Fibroblast of lung (primary cell): ENCODE measurements around the gene RASA4B. TPM values are rescaled to one million over a fixed set of nuclear protein-coding genes. Genes with fewer than 3 reads are reported as not detected.
A peak's percentile ranks its signal among the peaks of the same experiment; 100 is the strongest.
"Not testable (repeated sequence)": the region's sequence is repeated elsewhere in the genome, so short reads cannot be mapped to it uniquely, and the experiment has no call there.

Experiments used
- DNase-seq, 2 donors: peaks; one replicate each; pipeline versions ENCODE4 v3.0.0 to v3.0.0-alpha.2; 2010; ENCODE audit warnings: low read depth in 2 of 2
- H2AFZ ChIP-seq: 2 replicates; pipeline ENCODE4 v1.5.1; 2012; ENCODE audit warnings: low read length, control low read depth, inconsistent platforms
- H3K27ac ChIP-seq: 2 replicates; pipeline ENCODE4 v1.5.1; 2011; ENCODE audit warnings: low read length, control low read depth; ENCODE audit not compliant: insufficient read depth
- H3K27me3 ChIP-seq: 2 replicates; pipeline ENCODE4 v1.5.1; 2011; ENCODE audit warnings: mild to moderate bottlenecking, low read length; ENCODE audit not compliant: control insufficient read depth, insufficient read depth
- H3K36me3 ChIP-seq: 2 replicates; pipeline ENCODE4 v1.5.1; 2011; ENCODE audit warnings: low read length; ENCODE audit not compliant: control insufficient read depth, insufficient read depth
- H3K4me1 ChIP-seq: 2 replicates; pipeline ENCODE4 v1.5.1; 2011; ENCODE audit warnings: low read length; ENCODE audit not compliant: control insufficient read depth, insufficient read depth; ENCODE audit errors: extremely low read depth
- H3K4me2 ChIP-seq: 2 replicates; pipeline ENCODE4 v1.5.1; 2011; ENCODE audit warnings: low read length, control low read depth; ENCODE audit not compliant: insufficient read depth; ENCODE audit errors: extremely low read depth
- H3K4me3 ChIP-seq, 4 experiments: fragments of 200-600 bp in 1 of 4; sonication (generic) in 1 of 4; replicated peaks in 1 of 4; 2 replicates each; pipeline ENCODE4 v1.5.1; 2011 to 2016; ENCODE audit warnings: low read length in 4 of 4, low read depth in 3 of 4, mild to moderate bottlenecking in 3 of 4, control low read depth in 2 of 4, inconsistent platforms in 1 of 4, mixed read lengths in 1 of 4; ENCODE audit not compliant: insufficient read depth in 1 of 4; ENCODE audit errors: control extremely low read depth in 1 of 4
- H3K79me2 ChIP-seq: 2 replicates; pipeline ENCODE4 v1.5.1; 2012; ENCODE audit warnings: mild to moderate bottlenecking, low read length, inconsistent platforms; ENCODE audit not compliant: control insufficient read depth, insufficient read depth
- H3K9ac ChIP-seq: 2 replicates; pipeline ENCODE4 v1.5.1; 2011; ENCODE audit warnings: mild to moderate bottlenecking, low read length, control low read depth; ENCODE audit not compliant: insufficient read depth
- H3K9me3 ChIP-seq: 2 replicates; pipeline ENCODE4 v1.5.1; 2012; ENCODE audit warnings: low read depth, low read length; ENCODE audit not compliant: control insufficient read depth, insufficient read depth
- H4K20me1 ChIP-seq: 2 replicates; pipeline ENCODE4 v1.5.1; 2011; ENCODE audit warnings: low read length; ENCODE audit not compliant: control insufficient read depth, insufficient read depth; ENCODE audit errors: extremely low read depth
- polyA minus RNA-seq: library from RNA; depleted of rRNA, polyadenylated mRNA; stranded (reverse); fragments of >200 nt; gene quantifications from 2 replicates; pipeline ENCODE4 v1.2.3, GENCODE V29; 2011; ENCODE audit warnings: low replicate concordance
- polyA plus RNA-seq, 2 donors: library from polyadenylated mRNA; depleted of rRNA in 1 of 2; stranded (reverse) in 1 of 2; unstranded in 1 of 2; fragments of >200 nt; gene quantifications; 2 replicates each; pipeline ENCODE4 v1.2.1, GENCODE V29; 2011 to 2012; ENCODE audit warnings: missing spikeins in 1 of 2
- total RNA-seq: library from RNA; depleted of rRNA; stranded (reverse); fragments of >200 nt; gene quantifications from 2 replicates; pipeline ENCODE4 v1.2.1, GENCODE V29; 2014

The RASA4B gene
- 1.5 and 2.1 TPM in 2 replicates for total RNA-seq
- 0.68 and 1.4 TPM in 2 replicates for polyA plus RNA-seq
- 2.5 and 4.8 TPM in 2 replicates for polyA plus RNA-seq (2012)
- 3.6 TPM in 1 of 2 replicates, not detected in the other for polyA minus RNA-seq

DNA sequence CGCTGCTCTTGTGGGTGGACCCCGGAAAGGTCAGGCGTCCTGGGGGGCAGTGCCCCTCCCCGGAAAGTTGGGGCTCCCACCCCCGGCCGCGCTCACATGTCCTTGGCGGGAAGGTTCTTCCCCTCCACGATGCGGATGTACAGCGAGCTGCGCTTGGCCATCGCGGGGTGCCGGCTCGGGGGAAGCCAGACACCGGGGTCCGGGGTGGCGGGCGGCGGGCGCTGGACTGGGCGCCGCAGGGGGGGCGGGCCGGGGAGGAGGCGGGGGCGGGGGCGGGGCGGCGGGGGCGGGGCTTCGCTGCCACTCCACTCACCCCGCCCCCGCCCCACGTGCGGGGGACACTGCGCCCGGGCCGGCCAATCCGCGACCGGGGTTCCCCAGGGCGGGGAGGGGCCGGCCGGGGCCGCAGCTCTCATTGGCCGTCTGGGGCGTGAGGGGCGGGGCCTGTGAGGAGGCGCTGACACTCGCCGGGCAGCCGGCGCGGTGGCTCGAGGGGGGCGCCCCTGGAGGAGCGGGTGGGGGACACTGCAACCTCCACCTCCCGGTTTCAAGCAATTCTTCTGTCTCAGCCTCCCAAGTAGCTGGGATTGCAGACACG lies at the start of gene RASA4B:
Gene RASA4B (minus strand): TSS at position 228 of the 598 bp plus-strand sequence. CDS start 67 bp downstream, at position 161.
- not testable (repeated sequence) for DNase-seq, H4K20me1 ChIP-seq, H3K4me1 ChIP-seq, H3K4me2 ChIP-seq, H3K27ac ChIP-seq, H3K27me3 ChIP-seq, H3K9ac ChIP-seq, H2AFZ ChIP-seq, H3K79me2 ChIP-seq, H3K9me3 ChIP-seq, H3K36me3 ChIP-seq
- peak within 1 kb of the TSS in 1 of 4 experiments; percentile 26 for H3K4me3 ChIP-seq

DNA sequence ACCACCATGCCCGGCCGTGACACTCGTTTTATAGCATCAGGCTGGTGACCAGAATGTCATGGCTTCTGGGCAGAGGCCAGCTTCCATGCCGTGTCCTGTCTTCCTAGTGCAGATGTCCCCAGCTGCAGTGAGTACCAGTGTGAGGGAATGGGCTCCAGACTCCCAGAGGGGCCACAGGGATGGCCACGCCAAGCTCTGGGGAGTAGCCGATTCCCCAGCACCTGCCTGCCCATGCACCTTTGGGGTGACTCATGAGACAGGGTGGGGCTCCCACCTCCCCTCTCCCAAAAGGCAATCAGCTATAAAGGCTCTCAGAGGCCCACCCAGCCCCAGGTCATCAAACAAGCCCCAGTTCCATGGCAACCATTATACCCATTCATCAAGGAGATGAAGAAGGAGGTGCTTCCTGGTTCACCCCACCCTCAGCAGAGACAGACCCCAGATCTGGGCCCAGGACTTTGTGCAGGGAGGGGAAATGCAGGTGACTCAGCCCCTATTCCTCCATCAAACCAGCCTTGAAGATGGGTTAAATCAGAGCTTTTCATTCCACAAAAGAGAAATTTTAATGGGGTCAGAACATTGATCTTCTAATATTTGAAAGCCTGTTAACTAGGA lies 33.3 kb upstream of the RASA4B start, which contains the start of gene SPDYE2:
Gene SPDYE2 (plus strand): TSS at position 419 of the 615 bp plus-strand sequence. CDS start 2,030 bp downstream, outside the sequence.
- not testable (repeated sequence) for H3K27me3 ChIP-seq, H4K20me1 ChIP-seq, H3K4me1 ChIP-seq, H2AFZ ChIP-seq, H3K4me2 ChIP-seq, H3K36me3 ChIP-seq, H3K4me3 ChIP-seq, H3K9ac ChIP-seq, H3K79me2 ChIP-seq, H3K9me3 ChIP-seq, H3K27ac ChIP-seq, DNase-seq

GRCh38 chr7:102546353-102546752 lies 28.8 kb upstream of the RASA4B start:
- not testable (repeated sequence) for DNase-seq, H3K9ac ChIP-seq

DNA sequence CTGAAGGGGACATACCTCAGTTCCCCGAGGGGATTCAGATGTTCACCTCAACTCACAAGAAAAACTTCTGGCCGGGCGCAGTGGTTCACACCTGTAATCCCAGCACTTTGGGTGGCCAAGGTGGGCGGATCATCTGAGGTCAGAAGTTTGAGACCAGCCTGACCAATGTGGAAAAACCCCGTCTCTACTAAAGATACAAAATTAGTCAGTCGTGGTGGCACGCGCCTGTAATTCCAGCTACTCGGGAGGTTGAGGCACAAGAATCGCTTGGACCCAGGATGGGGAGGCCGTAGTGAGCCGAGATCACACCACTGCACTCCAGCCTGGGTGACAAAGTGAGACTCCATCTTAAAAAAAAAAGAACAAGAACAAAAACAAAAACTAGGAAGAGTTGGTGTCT lies 27.7 kb upstream of the RASA4B start:
- H3K27ac ChIP-seq, H3K4me3 ChIP-seq, H3K9me3 ChIP-seq, H2AFZ ChIP-seq, H4K20me1 ChIP-seq, H3K27me3 ChIP-seq, H3K79me2 ChIP-seq, H3K36me3 ChIP-seq, H3K9ac ChIP-seq, H3K4me2 ChIP-seq, H3K4me1 ChIP-seq, DNase-seq: not testable (repeated sequence)

More at GRCh38 chr7:102546353-102546752, 28.8 kb upstream of the RASA4B start:
- not testable (repeated sequence) for H3K27me3 ChIP-seq, H3K27ac ChIP-seq, H3K4me1 ChIP-seq, H3K79me2 ChIP-seq, H3K36me3 ChIP-seq, H3K4me3 ChIP-seq, H3K9me3 ChIP-seq, H3K4me2 ChIP-seq, H2AFZ ChIP-seq, H4K20me1 ChIP-seq

DNA sequence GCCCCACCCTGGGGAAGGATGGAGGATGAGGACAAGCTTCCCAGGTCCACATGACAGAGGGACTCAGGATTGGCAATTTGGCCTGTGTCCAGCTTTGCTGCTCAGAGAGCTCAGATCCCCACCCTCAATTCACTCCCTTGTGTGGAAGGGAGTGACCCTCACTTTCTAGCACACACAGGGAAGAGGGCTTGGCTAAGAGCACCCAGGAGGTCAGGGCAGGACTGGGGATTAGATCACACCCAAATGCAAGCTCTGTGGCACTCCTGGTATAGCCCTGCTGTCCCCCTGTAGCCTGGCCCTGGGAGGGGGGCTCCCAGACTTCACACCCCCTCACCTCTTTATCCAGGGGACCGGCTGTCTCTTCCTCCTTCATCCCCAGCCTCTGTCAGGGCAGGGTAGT lies 26.8 kb upstream of the RASA4B start:
- not testable (repeated sequence) for H3K4me3 ChIP-seq, H2AFZ ChIP-seq, H3K27me3 ChIP-seq, H3K36me3 ChIP-seq, DNase-seq, H3K9ac ChIP-seq, H3K9me3 ChIP-seq, H3K79me2 ChIP-seq, H4K20me1 ChIP-seq, H3K4me2 ChIP-seq, H3K4me1 ChIP-seq, H3K27ac ChIP-seq

- not testable (repeated sequence) for H3K27ac ChIP-seq, H4K20me1 ChIP-seq, H2AFZ ChIP-seq, H3K9ac ChIP-seq, H3K9me3 ChIP-seq, H3K4me2 ChIP-seq, H3K4me3 ChIP-seq, DNase-seq, H3K79me2 ChIP-seq, H3K36me3 ChIP-seq, H3K4me1 ChIP-seq, H3K27me3 ChIP-seq
Measured at GRCh38 chr7:102543596-102543995, 26.0 kb upstream of the RASA4B start, which contains the start of gene UPK3BL2. Gene UPK3BL2, minus strand, starts transcription at chr7:102543696. Its CDS starts 60 bp downstream, at chr7:102543636.
